GM19099 (cell line): Measurements from ENCODE around the gene CRADD.

Experiments used
- POLR2A ChIP-seq: IDR thresholded peaks from 3 replicates; pipeline ENCODE4 v1.6.1; 2011; ENCODE audit warnings: low read depth; ENCODE audit not compliant: insufficient read length; ENCODE audit errors: extremely low read depth

The CRADD gene

DNA sequence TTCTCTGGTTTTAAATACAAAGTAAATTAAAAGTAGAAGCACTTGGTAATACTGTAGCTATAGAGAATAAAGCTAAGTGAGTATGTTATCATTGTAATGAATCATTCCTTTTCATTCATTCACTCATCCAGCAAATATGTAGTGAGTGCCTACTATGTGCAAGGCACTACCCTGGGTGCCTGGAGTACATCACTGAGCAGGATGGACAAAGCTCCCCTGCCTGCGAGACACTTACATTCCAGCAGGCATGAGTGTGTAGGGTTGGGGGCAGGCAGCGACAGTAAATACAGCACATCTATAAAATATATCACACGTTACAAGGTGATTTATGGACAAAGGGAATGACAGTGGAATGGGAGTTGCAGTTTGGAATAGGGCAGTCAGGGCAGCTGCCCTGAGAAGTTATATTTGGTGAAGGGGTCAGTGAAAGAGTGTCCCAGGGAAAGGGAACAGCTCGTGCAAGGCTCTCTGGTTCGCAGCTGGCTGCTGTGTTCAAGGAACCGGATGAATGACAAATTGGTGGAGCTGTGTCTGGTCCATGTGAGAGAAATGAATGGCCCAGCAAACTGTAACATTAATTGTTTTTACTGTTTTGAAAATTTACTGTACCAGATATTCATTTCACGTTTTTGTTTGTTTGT, 159.6 kb downstream of the CRADD start:
- no peak for TF ChIP-seq POLR2A

DNA sequence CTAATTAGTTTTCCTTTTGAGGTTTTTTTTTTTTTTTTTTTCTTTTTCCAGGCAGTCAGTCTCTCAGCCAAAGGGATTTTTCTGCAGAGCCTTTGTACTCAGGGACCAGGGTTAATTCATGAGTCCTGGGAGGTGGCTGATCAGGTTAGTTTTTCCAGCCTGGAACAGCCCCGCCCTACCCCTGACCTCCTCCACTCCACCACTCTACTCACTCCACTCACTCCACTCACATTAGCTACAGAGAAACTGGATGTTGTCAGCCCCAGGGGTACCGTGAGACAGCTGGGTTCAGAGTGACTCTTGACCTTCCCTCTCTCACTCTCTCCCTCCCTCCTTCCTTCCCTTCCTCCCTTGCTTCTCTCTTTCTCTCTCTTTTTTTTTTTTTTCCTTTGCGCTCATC, 161.0 kb downstream of the CRADD start:
- TF ChIP-seq POLR2A, result no peak

DNA sequence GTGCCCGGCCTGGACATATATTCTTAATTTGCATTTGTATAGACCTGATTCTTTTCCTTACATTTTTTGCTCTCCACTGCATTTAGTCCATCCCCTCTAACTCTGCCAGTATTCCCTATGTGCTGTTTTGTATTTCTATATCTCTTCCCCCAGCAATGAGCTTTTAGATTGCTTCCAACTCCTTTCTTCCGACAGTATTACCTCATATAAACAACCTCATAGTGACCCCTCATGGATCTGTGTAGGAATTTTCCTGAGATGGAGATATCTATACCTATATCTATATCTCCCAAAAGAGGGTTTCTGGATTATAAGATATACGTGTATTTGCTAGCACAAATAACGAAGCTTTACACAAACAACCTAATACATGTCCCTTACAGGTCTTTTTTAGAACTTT, 161.9 kb downstream of the CRADD start:
- no peak for TF ChIP-seq POLR2A

DNA sequence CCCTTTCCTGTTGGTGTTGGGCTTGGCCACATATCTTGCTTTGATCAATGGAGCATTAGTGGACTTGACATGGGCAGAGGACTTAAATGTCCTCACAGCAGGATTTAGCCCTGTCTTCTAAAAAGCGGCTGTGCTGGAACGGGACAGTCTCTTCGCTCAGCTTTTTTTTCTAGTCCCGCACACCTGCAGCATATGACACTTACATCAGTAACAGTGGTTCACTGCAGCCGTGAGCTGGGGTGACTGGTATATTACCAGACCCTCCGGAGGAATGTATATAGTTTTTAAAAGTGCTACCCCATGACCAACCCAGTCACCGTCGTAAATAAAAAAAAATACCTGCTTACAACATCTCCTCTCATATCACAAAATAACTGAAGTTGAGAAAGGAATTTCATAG, 164.5 kb downstream of the CRADD start:
- no peak for TF ChIP-seq POLR2A

DNA sequence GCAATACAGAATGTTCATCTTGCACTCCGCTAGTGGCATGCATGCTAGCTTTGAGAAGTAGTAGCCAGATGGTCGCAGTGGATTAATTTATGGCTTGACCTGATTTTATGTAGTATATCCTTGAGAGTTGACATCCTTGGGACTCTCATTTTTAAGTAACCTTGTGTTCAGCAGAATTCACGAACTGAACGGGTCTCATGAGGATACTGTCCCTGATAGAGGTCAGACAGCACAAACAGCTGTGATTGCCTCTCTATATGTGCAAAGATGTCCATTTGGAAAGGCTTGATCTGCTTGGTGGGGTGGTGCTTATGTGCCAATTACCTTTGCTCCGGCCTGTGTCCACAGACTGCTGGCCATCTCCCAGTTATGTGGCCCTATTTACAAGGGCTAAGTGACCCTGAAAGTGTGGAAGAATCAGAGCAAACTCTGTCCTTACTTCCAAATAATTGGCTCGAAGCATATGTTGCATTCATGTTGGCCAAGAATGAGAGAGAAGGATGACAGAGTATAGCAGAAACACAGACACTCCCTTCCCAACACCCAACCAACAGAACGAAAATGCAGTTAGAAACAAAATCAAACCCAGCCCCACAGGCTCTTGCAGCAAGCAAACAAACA, 167.1 kb downstream of the CRADD start:
- TF ChIP-seq POLR2A, result no peak

DNA sequence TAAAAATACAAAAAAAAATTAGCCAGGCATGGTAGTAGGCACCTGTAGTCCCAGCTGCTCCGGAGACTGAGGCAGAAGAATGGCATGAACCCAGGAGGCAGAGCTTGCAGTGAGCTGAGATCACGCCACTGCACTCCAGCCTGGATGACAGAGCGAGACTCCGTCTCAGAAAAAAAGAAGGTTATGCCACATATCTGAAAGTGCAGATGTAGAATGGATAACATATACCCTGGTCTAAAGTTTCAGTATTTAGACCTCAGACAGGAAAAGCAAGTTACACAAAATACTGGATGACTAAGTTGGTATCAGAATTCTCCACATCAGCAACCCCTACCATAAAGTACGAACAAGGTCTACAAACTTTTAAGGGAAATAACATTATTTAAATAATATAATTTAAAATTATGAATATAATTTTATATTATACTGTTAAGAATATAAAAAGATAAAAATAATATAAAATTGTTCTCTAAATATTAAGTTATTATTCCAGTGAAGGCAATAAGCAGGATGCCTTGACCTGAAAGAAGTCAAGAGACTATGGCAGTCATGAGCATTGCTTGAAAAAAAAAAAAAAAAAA, 169.9 kb downstream of the CRADD start:
- no peak for TF ChIP-seq POLR2A

DNA sequence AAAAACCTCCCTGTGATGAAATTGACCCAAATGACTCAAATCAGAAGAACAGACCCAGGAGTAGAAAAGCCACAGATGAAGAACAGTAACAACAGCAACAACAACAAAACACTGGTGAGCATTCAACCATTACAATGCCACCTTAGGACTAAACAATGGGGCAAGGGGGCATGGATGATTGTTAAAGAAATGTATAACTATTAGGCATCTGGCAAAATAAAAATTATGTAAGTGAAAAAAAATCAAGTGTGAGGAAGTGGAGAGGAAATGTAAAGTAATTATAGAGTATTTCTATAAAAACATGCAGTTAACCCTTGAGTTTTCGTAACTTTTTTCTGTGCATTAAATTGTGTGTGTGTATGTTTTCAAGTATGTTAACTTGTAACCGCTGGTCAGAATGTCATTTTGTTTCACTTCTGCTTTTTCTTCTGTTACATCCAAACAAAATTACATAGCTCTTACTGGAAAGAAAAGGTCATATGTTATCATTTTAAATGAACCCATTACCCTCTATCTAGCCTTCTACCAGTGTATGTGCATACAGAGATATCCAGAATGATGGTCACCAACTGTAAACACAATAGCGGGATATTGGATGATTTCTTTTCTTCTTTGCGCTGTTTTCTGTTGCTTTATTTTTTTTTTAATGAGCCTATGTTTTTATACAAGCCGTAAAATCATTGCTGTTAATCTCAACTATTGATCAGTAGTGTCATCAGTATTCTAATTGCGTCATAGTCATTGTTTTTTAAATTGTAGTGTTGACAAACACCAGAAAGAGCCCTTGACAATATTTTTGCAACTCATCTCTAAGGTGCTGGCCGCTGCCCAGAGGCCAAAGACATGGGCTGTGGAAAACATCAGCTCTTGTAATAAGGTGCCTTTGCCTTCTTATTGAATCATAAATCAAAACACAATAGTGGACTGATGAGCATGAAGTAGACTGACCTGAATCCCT, 170.6 kb downstream of the CRADD start:
- no peak for TF ChIP-seq POLR2A

DNA sequence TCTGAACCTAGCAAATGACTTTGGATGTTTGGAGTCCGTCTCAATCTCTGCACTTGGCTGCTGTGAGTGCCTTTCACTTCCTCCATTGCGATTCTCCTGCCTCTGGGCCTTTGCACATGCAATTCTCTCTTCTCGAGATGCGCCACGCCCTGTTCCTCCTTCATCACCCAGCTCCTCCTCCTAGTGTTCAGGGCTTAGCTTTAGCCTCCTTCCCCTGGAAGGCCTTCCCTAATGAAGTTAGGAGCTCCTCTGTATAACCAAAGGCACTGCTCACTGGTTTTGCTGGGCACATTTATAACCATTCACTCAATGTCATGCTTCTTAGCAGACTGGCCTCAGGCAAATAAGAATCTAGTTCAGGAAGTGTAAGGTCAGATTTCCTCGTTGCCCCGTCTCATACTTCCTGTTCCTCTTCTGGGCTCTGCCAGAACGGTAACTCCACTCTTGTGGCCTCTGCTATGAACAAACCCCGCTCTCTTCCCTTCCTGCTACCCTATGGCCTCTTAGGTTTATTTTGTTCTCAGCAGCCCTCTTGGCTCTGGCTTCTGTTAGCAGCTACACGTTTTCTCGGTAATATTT, 171.4 kb downstream of the CRADD start:
- no peak for TF ChIP-seq POLR2A

DNA sequence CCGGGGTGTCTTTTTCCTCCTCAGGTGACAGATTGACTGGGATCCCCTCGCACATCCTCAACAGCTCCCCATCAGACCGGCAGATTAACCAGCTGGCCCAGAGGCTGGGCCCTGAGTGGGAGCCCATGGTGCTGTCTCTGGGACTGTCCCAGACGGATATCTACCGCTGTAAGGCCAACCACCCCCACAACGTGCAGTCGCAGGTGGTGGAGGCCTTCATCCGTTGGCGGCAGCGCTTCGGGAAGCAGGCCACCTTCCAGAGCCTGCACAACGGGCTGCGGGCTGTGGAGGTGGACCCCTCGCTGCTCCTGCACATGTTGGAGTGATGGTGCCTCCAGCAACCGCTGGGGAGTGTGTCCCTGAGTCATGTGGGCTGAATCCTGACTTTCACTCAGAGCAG, 172.8 kb downstream of the CRADD start:
- TF ChIP-seq POLR2A, result no peak

GRCh38 chr12:93850481-93851256, 173.5 kb downstream of the CRADD start:
- TF ChIP-seq POLR2A, result no peak

DNA sequence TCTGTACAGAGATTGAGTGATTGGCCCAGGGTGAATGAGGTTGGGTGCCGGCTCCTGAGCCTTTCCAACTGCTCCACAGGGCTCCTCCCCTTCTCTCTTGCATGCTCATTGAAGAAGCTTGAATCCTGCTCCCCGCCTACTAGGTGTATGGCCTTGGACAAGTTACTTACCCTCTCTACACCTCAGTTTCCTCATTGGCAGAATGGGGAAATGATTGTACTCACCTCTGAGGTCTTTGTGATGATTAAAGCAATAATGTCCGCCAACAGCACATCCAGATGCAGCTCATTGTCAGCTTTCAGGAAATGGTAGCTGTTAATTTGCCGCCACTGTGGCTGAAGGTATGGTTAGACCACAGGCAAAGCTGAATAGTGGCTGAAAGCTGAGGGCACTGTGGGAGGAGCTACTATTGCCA, 174.1 kb downstream of the CRADD start:
- TF ChIP-seq POLR2A, result no peak

GRCh38 chr12:93852173-93852591, 175.0 kb downstream of the CRADD start:
- no peak for TF ChIP-seq POLR2A

- no peak for TF ChIP-seq POLR2A
Observed at GRCh38 chr12:93853698-93854478, 176.7 kb downstream of the CRADD start.
